ENCODE data around the gene IQCF6.

The IQCF6 gene

GRCh38 chr3:51814034-51814433 lies 35.0 kb upstream of the IQCF6 start:
- no peak overlapping the region for H3K27ac ChIP-seq (ENCODE audit: low read depth, low read length)
- no peaks in the 10 kb centered on the region for H3K79me2 ChIP-seq (ENCODE audit: control insufficient read depth, low read length)
- H4K20me1 ChIP-seq (ENCODE audit: control insufficient read depth, insufficient read depth, low read depth, low read length) = no peaks in the 10 kb centered on the region
- no peak for TF ChIP-seq EZH2phosphoT487 (IDR thresholded peaks at IDR 0.05; ENCODE audit: borderline replicate concordance, low read length)
- TF ChIP-seq, protein P1, sequence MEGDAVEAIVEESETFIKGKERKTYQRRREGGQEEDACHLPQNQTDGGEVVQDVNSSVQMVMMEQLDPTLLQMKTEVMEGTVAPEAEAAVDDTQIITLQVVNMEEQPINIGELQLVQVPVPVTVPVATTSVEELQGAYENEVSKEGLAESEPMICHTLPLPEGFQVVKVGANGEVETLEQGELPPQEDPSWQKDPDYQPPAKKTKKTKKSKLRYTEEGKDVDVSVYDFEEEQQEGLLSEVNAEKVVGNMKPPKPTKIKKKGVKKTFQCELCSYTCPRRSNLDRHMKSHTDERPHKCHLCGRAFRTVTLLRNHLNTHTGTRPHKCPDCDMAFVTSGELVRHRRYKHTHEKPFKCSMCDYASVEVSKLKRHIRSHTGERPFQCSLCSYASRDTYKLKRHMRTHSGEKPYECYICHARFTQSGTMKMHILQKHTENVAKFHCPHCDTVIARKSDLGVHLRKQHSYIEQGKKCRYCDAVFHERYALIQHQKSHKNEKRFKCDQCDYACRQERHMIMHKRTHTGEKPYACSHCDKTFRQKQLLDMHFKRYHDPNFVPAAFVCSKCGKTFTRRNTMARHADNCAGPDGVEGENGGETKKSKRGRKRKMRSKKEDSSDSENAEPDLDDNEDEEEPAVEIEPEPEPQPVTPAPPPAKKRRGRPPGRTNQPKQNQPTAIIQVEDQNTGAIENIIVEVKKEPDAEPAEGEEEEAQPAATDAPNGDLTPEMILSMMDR (IDR thresholded peaks at IDR 0.05; ENCODE audit: low read depth, low read length, poor library complexity, severe bottlenecking) = no peak
- H3K4me2 ChIP-seq (ENCODE audit: low read length) = no peak overlapping the region
- H3K4me1 ChIP-seq (ENCODE audit: control insufficient read depth, low read length) = no peaks in the 10 kb centered on the region
- no peaks in the 10 kb centered on the region for H3K9me3 ChIP-seq (ENCODE audit: control insufficient read depth, insufficient read depth, low read length)
- H3K9me2 ChIP-seq (replicated peaks; ENCODE audit: control insufficient read depth, low read length) = no peaks in the 10 kb centered on the region
- peaks cover 6% of the 10 kb centered on the region; the same call in 1 of the 2 replicates for H3K27me3 ChIP-seq (ENCODE audit: control insufficient read depth, low read length)
- H3F3A ChIP-seq (ENCODE audit: control insufficient read depth, insufficient read depth) = no peaks in the 10 kb centered on the region
- H3K36me3 ChIP-seq (ENCODE audit: control insufficient read depth, low read length) = no peaks in the 10 kb centered on the region
- no peak overlapping the region for H3K4me3 ChIP-seq (ENCODE audit: low read length)

DNA sequence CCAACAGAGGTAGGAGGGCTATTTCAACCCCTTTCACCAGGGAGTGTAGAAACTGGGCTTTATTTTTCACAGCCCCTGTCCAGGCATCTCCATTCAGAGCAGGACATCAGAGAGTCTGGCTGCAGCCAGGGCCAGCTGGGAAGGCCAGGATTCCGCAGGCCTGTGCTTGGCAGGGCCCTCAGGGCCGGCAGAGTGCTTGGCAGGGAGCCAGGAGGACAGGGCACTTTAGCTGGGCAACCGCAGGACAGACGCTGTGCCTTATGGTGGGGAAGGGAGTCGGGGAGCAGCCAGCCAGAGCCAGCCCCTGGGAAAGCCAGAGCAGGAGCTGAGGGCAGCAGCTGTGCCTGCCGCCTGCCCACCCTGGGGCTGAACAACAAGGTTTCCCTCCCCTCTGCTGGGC lies 34.5 kb upstream of the IQCF6 start:
- no peak for TF ChIP-seq EZH2phosphoT487 (IDR thresholded peaks at IDR 0.05; ENCODE audit: borderline replicate concordance, low read length)
- Histone ChIP-seq H3K4me1 (ENCODE audit: control insufficient read depth, low read length) (no peaks in the 10 kb centered on the region), H3K27ac (ENCODE audit: low read depth, low read length) (no peak overlapping the region), H3K79me2 (ENCODE audit: control insufficient read depth, low read length) (no peaks in the 10 kb centered on the region), H3K4me3 (ENCODE audit: low read length) (no peak overlapping the region), H3K36me3 (ENCODE audit: control insufficient read depth, low read length) (no peaks in the 10 kb centered on the region), H3K27me3 (ENCODE audit: control insufficient read depth, low read length) (peaks cover 6% of the 10 kb centered on the region; the same call in 1 of the 2 replicates), H4K20me1 (ENCODE audit: control insufficient read depth, insufficient read depth, low read depth, low read length) (no peaks in the 10 kb centered on the region), H3K9me3 (ENCODE audit: control insufficient read depth, insufficient read depth, low read length) (no peaks in the 10 kb centered on the region), H3F3A (ENCODE audit: control insufficient read depth, insufficient read depth) (no peaks in the 10 kb centered on the region), H3K9me2 (replicated peaks; ENCODE audit: control insufficient read depth, low read length) (no peaks in the 10 kb centered on the region), H3K4me2 (ENCODE audit: low read length) (no peak overlapping the region)

DNA sequence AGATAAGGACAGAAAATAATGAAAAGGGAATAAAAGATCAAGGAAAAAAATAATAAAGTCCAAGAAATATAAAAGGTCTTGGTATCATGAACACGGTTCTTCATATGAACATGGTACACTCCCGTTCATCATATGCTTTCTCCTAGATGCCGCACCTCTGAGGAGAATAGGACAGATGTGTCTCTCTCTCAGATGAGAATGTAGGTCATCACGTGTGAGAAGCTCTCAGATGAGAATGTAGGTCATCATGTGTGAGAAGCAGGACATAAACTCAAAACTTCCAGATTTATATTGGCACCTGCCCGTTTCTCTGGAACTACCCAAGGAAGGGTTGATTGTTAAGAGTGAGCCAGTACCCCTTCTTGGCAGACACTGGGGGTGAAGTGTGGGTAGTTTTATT lies 29.9 kb upstream of the IQCF6 start:
- Histone ChIP-seq H3K27ac (ENCODE audit: low read depth, low read length) (no peak overlapping the region), H3F3A (ENCODE audit: control insufficient read depth, insufficient read depth) (no peaks in the 10 kb centered on the region), H3K79me2 (ENCODE audit: control insufficient read depth, low read length) (no peaks in the 10 kb centered on the region), H3K4me1 (ENCODE audit: control insufficient read depth, low read length) (no peaks in the 10 kb centered on the region), H3K36me3 (ENCODE audit: control insufficient read depth, low read length) (no peaks in the 10 kb centered on the region), H3K4me3 (ENCODE audit: low read length) (no peak overlapping the region), H4K20me1 (ENCODE audit: control insufficient read depth, insufficient read depth, low read depth, low read length) (no peaks in the 10 kb centered on the region), H3K9me2 (replicated peaks; ENCODE audit: control insufficient read depth, low read length) (no peaks in the 10 kb centered on the region), H3K4me2 (ENCODE audit: low read length) (no peak overlapping the region), H3K27me3 (ENCODE audit: control insufficient read depth, low read length) (no peaks in the 10 kb centered on the region; the same call in none of the 2 replicates), H3K9me3 (ENCODE audit: control insufficient read depth, insufficient read depth, low read length) (no peaks in the 10 kb centered on the region)
- TF ChIP-seq EZH2phosphoT487 (IDR thresholded peaks at IDR 0.05; ENCODE audit: borderline replicate concordance, low read length) = no peak
- TF ChIP-seq, protein P1 (IDR thresholded peaks at IDR 0.05; ENCODE audit: low read depth, low read length, poor library complexity, severe bottlenecking) = no peak

DNA sequence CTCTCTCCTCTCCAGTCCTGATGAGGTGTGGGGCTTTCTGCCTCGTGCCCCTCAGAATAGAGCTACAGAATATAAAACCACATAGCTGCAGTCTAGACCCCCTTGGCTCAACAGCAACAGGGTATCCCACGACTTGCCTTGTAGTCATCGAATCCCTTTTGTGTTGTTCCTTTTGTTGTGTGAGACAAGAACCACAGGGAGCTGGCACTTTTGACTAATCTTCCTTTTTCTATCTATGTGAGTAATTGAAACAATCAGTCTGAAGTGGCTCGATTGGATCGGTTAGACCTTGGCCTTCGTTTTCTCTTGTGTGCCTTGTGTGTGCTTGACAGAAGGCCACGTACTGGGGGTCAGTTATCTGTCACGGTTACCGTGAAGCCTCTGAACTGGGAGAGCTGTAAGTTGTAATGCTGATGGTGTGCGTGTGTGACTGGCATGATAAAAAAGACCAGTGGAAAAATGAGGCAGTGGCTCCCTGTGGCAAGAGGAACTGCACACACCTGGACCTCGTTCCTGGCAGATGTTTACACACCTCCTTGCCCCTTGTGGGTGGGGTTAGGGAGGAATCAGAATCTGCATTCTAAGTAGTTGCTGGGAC lies 23.2 kb upstream of the IQCF6 start:
- H3F3A ChIP-seq (ENCODE audit: control insufficient read depth, insufficient read depth) = no peaks in the 10 kb centered on the region
- no peaks in the 10 kb centered on the region for H3K9me3 ChIP-seq (ENCODE audit: control insufficient read depth, insufficient read depth, low read length)
- TF ChIP-seq, protein P1 (IDR thresholded peaks at IDR 0.05; ENCODE audit: low read depth, low read length, poor library complexity, severe bottlenecking) = no peak
- no peak for TF ChIP-seq EZH2phosphoT487 (IDR thresholded peaks at IDR 0.05; ENCODE audit: borderline replicate concordance, low read length)
- no peaks in the 10 kb centered on the region for H3K79me2 ChIP-seq (ENCODE audit: control insufficient read depth, low read length)
- no peak overlapping the region for H3K27ac ChIP-seq (ENCODE audit: low read depth, low read length)
- no peak overlapping the region for H3K4me3 ChIP-seq (ENCODE audit: low read length)
- H3K27me3 ChIP-seq (ENCODE audit: control insufficient read depth, low read length) = peaks cover 25% of the 10 kb centered on the region
- H3K36me3 ChIP-seq (ENCODE audit: control insufficient read depth, low read length) = no peaks in the 10 kb centered on the region
- no peaks in the 10 kb centered on the region; the same call in 1 of the 2 replicates for H4K20me1 ChIP-seq (ENCODE audit: control insufficient read depth, insufficient read depth, low read depth, low read length)
- no peak overlapping the region for H3K4me2 ChIP-seq (ENCODE audit: low read length)
- no peaks in the 10 kb centered on the region for H3K9me2 ChIP-seq (replicated peaks; ENCODE audit: control insufficient read depth, low read length)
- H3K4me1 ChIP-seq (ENCODE audit: control insufficient read depth, low read length) = no peaks in the 10 kb centered on the region

All from DOHH2 (cell line).